Transverse colon (tissue), 4 donors: Measurements from ENCODE around the gene PPM1J. TPM values are rescaled to one million over a fixed set of nuclear protein-coding genes. Genes with fewer than 3 reads are reported as not detected.

Experiments
- DNase-seq: peaks from one replicate; pipeline ENCODE4 v3.0.0-alpha.2; 2019
- H3K27ac ChIP-seq, 4 donors: fragments of 200-600 bp; sonication (generic); 2 replicates each; pipeline ENCODE4 v1.5.1; 2016 to 2018; ENCODE audit warnings: inconsistent platforms in 4 of 4
- H3K27me3 ChIP-seq: fragments of 200-600 bp; sonication (generic); 2 replicates; pipeline ENCODE4 v1.5.1; 2017; ENCODE audit warnings: inconsistent platforms
- H3K36me3 ChIP-seq, 4 donors: fragments of 200-600 bp; sonication (generic); 2 replicates each; pipeline ENCODE4 v1.5.1; 2017 to 2019; ENCODE audit warnings: inconsistent platforms in 4 of 4
- H3K4me1 ChIP-seq, 4 donors: fragments of 200-600 bp; sonication (generic); 2 replicates each; pipeline ENCODE4 v1.5.1; 2017 to 2020; ENCODE audit warnings: inconsistent platforms in 4 of 4
- H3K4me3 ChIP-seq, 4 donors: fragments of 200-600 bp; sonication (generic); 1 replicate in 1 of 4; 2 replicates in 3 of 4; pipeline versions ENCODE4 v1.5.1 to v1.6.1; 2017 to 2019; ENCODE audit warnings: inconsistent platforms in 4 of 4
- H3K9me3 ChIP-seq, 2 donors: fragments of 200-600 bp; sonication (generic); 2 replicates each; pipeline ENCODE4 v1.5.1; 2017 to 2019; ENCODE audit warnings: inconsistent platforms in 2 of 2
- CTCF ChIP-seq, 5 experiments: fragments of 200-600 bp in 3 of 5; fragments of 450-650 bp in 2 of 5; sonication (generic) in 3 of 5; IDR thresholded peaks; 1 replicate in 2 of 5; 2 replicates in 3 of 5; pipeline ENCODE4 v1.5.1; 2016 to 2017; ENCODE audit warnings: antibody characterized with exemption in 5 of 5, inconsistent platforms in 3 of 5, mild to moderate bottlenecking in 2 of 5, moderate library complexity in 1 of 5
- EP300 ChIP-seq: sonication (generic); formaldehyde crosslinking; IDR thresholded peaks from one replicate; pipeline ENCODE4 v1.6.1; 2017; ENCODE audit warnings: antibody characterized with exemption, low read depth
- POLR2A ChIP-seq: fragments of 450-650 bp; IDR thresholded peaks from one replicate; pipeline ENCODE4 v1.6.1; 2016; ENCODE audit warnings: antibody characterized with exemption, mild to moderate bottlenecking, moderate library complexity
- POLR2AphosphoS5 ChIP-seq, 3 donors: sonication (generic); formaldehyde crosslinking; IDR thresholded peaks; one replicate each; pipeline ENCODE4 v1.6.1; 2016; ENCODE audit warnings: antibody characterized with exemption in 3 of 3
- WGBS, 2 donors: methylation state at CpG; one replicate each; pipeline ENCODE4 v1.1.5; 2018; ENCODE audit warnings: low coverage in 1 of 2; 5-methylcytosine and 5-hydroxymethylcytosine counted together
- in situ Hi-C, 4 donors: fragments of 200-750 bp; cut with MboI; loops; one replicate each; pipeline versions ENCODE4 v1.15.0 to v1.15.1; 2017; ENCODE audit warnings: low sequenced_read_pairs in 3 of 4, low pct_ligation_motif_present in 1 of 4, low pct_unique_long_range_greater_than_20kb in 1 of 4
- intact Hi-C: fragments of 100-400 bp; cut with DNase I; formaldehyde crosslinking; loops from one replicate; pipeline ENCODE4 v1.15.1; 2023; ENCODE audit warnings: low total_unique reads
- total RNA-seq, 4 donors: library from RNA; depleted of rRNA; stranded (reverse); fragments of >200 nt; gene quantifications; one replicate each; pipeline ENCODE4 v1.1.0, GENCODE V29; 2016

Gene PPM1J
- total RNA-seq, 4 donors from 2014 or later = 0.68 to 1.7 TPM; not detected in 2

DNA sequence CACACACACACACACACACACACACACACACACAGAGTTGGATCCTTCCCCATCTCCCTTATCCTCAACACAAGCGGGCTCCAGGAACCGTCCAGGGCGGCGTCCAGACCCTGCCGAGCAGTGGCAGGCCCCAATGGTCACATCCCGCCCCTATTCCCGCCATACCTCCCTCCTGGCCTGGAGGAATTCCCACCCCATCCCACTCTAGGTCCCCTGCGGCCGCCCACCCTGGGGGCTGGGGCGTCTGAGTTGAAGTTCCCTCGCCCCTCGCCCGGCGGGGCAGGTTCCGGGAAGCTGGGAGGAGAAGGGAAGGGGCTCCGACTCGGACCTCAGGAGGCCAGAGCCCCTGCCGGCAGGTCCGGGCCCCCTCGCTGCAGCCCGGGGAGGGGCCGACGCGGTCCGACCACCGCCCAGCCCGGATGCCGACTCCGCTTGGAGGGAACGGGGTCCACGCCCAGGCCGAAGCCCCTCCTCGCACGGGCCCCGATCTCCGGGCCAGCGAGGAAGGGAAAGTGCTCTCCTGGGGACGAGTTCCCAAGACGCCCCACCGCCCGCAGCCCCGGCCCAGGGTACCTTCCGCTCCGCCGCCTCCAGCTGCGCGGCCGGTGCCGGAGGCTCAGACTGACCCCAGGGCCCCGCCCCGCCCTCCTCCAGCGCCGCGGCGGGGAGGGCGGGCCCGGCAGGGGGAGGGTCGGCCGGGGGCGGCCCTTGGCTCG lies 8.5 kb downstream of the PPM1J start, which contains the start of gene RHOC:
RHOC (minus strand) TSS at position 623 of the 716 bp plus-strand sequence. CDS start 3,328 bp downstream, outside the sequence.
- intact Hi-C loops = loop anchor here (1.0 to 5.0 kb wide), 2 partner anchors 86 to 314 kb away; no protein-coding TSS in a partner anchor
- 4% methylated on average over 37 of the region's 61 CpGs; no CpG with 5 or more reads in 1 of the 2 donors for WGBS, 2 donors
- H3K9me3 ChIP-seq = no peaks in the 10 kb centered on the region
- peak; percentile 81 for DNase-seq
- H3K36me3 ChIP-seq = no peaks in the 10 kb centered on the region
- peak within 1 kb of the TSS; percentile 99 to 100 (median 99) for H3K27ac ChIP-seq
- in situ Hi-C loops = loop anchor here (5.0 to 25.0 kb wide), 4 partner anchors 82 to 356 kb away; partner anchors contain the start of genes CTTNBP2NL (in 4 of the 4) and LRIG2 (in 1 of the 4)
- peaks cover 33 to 48% (median 35%) of the 10 kb centered on the region in 4 donors for H3K4me1 ChIP-seq
- no peaks in the 10 kb centered on the region for H3K27me3 ChIP-seq
- TF ChIP-seq CTCF (IDR thresholded peaks at IDR 0.05) = no peak
- TF ChIP-seq POLR2A = peak; percentile 89
- peak; percentile 94 for TF ChIP-seq POLR2AphosphoS5 (IDR thresholded peaks at IDR 0.05)
- TF ChIP-seq EP300 = no peak
- H3K4me3 ChIP-seq = peak within 1 kb of the TSS; percentile 94 to 97 (median 96)

GRCh38 chr1:112704934-112705627 lies 10.1 kb downstream of the PPM1J start:
- peak overlapping the region; percentile 44 to 97 (median 96) for H3K4me3 ChIP-seq
- DNase-seq = peak; percentile 86
- peaks cover 49 to 64% (median 51%) of the 10 kb centered on the region in 4 donors for H3K4me1 ChIP-seq
- H3K27ac ChIP-seq = peak overlapping the region; percentile 99 to 100 (median 99)
- H3K27me3 ChIP-seq = no peaks in the 10 kb centered on the region
- H3K36me3 ChIP-seq = no peaks in the 10 kb centered on the region
- in situ Hi-C loops = loop anchor here (5.0 to 25.0 kb wide), 4 partner anchors 80 to 357 kb away; partner anchors contain the start of genes CTTNBP2NL (in 4 of the 4) and LRIG2 (in 1 of the 4)
- 0 to 3% methylated on average over 3 to 13 of the region's 13 CpGs for WGBS, 2 donors
- H3K9me3 ChIP-seq = no peaks in the 10 kb centered on the region
- intact Hi-C loops = loop anchor here (5.0 kb wide), 1 partner anchor 313 kb away; no protein-coding TSS in a partner anchor
- no peak for TF ChIP-seq CTCF (IDR thresholded peaks at IDR 0.05)
- peak; percentile 84 for TF ChIP-seq POLR2A
- TF ChIP-seq POLR2AphosphoS5 (IDR thresholded peaks at IDR 0.05) = peak; percentile 73 to 81 (median 79)

GRCh38 chr1:112704391-112704933 lies 10.7 kb downstream of the PPM1J start:
- H3K9me3 ChIP-seq = no peaks in the 10 kb centered on the region
- H3K4me3 ChIP-seq = peak overlapping the region in 3 of 4 donors; percentile 94 to 97 (median 97)
- H3K27me3 ChIP-seq = no peaks in the 10 kb centered on the region
- DNase-seq = no peak
- in situ Hi-C loops = loop anchor here (10.0 to 25.0 kb wide), 3 partner anchors 80 to 358 kb away; partner anchors contain the start of genes CTTNBP2NL (in 4 of the 4) and LRIG2 (in 1 of the 4)
- no peaks in the 10 kb centered on the region for H3K36me3 ChIP-seq
- intact Hi-C loops = no loop called here
- 52 to 65% methylated on average over 2 to 6 of the region's 7 CpGs for WGBS, 2 donors
- peak overlapping the region; percentile 99 to 100 (median 99) for H3K27ac ChIP-seq
- TF ChIP-seq CTCF (IDR thresholded peaks at IDR 0.05) (no peak), POLR2A (no peak), POLR2AphosphoS5 (IDR thresholded peaks at IDR 0.05) (no peak), EP300 (no peak)
- peaks cover 55 to 70% (median 57%) of the 10 kb centered on the region in 4 donors for H3K4me1 ChIP-seq
